H9 (cell line): ENCODE measurements around the gene C3orf49. TPM values are rescaled to one million over a fixed set of nuclear protein-coding genes. Genes with fewer than 3 reads are reported as not detected.

Source experiments
- DNase-seq: peaks from one replicate; pipeline ENCODE4 v3.0.0-alpha.2; 2017
- H2AFZ ChIP-seq: one replicate; pipeline ENCODE4 v1.6.1; 2013; ENCODE audit warnings: mild to moderate bottlenecking, low read length, control low read depth, moderate library complexity
- H2AK5ac ChIP-seq: 2 replicates; pipeline ENCODE4 v1.6.1; 2013; ENCODE audit warnings: low read length, control low read depth, mixed read lengths; ENCODE audit not compliant: insufficient read length
- H2BK120ac ChIP-seq: one replicate; pipeline ENCODE4 v1.6.1; 2013; ENCODE audit warnings: low read depth, mild to moderate bottlenecking, low read length, control low read depth, inconsistent platforms; ENCODE audit not compliant: poor library complexity, severe bottlenecking
- H2BK12ac ChIP-seq: 2 replicates; pipeline ENCODE4 v1.6.1; 2013; ENCODE audit warnings: low read length, control low read depth, mixed read lengths, low read depth; ENCODE audit not compliant: insufficient read length
- H2BK15ac ChIP-seq: 2 replicates; pipeline ENCODE4 v1.6.1; 2013; ENCODE audit warnings: low read depth, low read length, control low read depth
- H2BK20ac ChIP-seq: one replicate; pipeline ENCODE4 v1.6.1; 2013; ENCODE audit warnings: low read depth, mild to moderate bottlenecking, low read length, control low read depth, inconsistent platforms; ENCODE audit not compliant: poor library complexity, severe bottlenecking
- H2BK5ac ChIP-seq: 2 replicates; pipeline ENCODE4 v1.6.1; 2013; ENCODE audit warnings: low read length, control low read depth, mixed read lengths; ENCODE audit not compliant: insufficient read length
- H3K14ac ChIP-seq: 2 replicates; pipeline ENCODE4 v1.6.1; 2013; ENCODE audit warnings: low read length, control low read depth; ENCODE audit not compliant: insufficient read depth
- H3K18ac ChIP-seq: 2 replicates; pipeline ENCODE4 v1.6.1; 2013; ENCODE audit warnings: low read depth, mild to moderate bottlenecking, mixed read lengths, low read length, control low read depth; ENCODE audit not compliant: insufficient read length
- H3K23ac ChIP-seq: 2 replicates; pipeline ENCODE4 v1.6.1; 2013; ENCODE audit warnings: low read length, control low read depth, mixed read lengths, low read depth; ENCODE audit not compliant: insufficient read length
- H3K23me2 ChIP-seq: 2 replicates; pipeline ENCODE4 v1.6.1; 2013; ENCODE audit warnings: low read depth, mild to moderate bottlenecking, mixed read lengths, low read length, control low read depth; ENCODE audit not compliant: insufficient read length, poor library complexity, severe bottlenecking
- H3K27ac ChIP-seq: 2 replicates; pipeline ENCODE4 v1.5.1; 2013; ENCODE audit warnings: low read length, control low read depth, mixed read lengths, low read depth; ENCODE audit not compliant: insufficient read length
- H3K27me3 ChIP-seq: 2 replicates; pipeline ENCODE4 v1.6.1; 2013; ENCODE audit warnings: low read length, control low read depth, inconsistent platforms; ENCODE audit not compliant: insufficient read depth
- H3K4ac ChIP-seq: 2 replicates; pipeline ENCODE4 v1.6.1; 2013; ENCODE audit warnings: low read depth, mild to moderate bottlenecking, control low read depth, inconsistent platforms, low read length, moderate library complexity
- H3K4me1 ChIP-seq: 2 replicates; pipeline ENCODE4 v1.6.1; 2013; ENCODE audit warnings: low read length, control low read depth, inconsistent platforms; ENCODE audit not compliant: insufficient read depth
- H3K4me2 ChIP-seq: 2 replicates; pipeline ENCODE4 v1.6.1; 2013; ENCODE audit warnings: low read length, control low read depth, mixed read lengths; ENCODE audit not compliant: insufficient read length, insufficient read depth
- H3K56ac ChIP-seq: 2 replicates; pipeline ENCODE4 v1.6.1; 2013; ENCODE audit warnings: low read depth, mild to moderate bottlenecking, mixed read lengths, low read length, control low read depth; ENCODE audit not compliant: insufficient read length
- H3K79me1 ChIP-seq: 2 replicates; pipeline ENCODE4 v1.6.1; 2013; ENCODE audit warnings: low read depth, mild to moderate bottlenecking, moderate library complexity, low read length, control low read depth, inconsistent platforms; ENCODE audit not compliant: insufficient read depth, poor library complexity, severe bottlenecking
- H3K79me2 ChIP-seq: 2 replicates; pipeline ENCODE4 v1.6.1; 2013; ENCODE audit warnings: low read length, control low read depth, inconsistent platforms; ENCODE audit not compliant: insufficient read depth
- H3K9ac ChIP-seq: 2 replicates; pipeline ENCODE4 v1.6.1; 2013; ENCODE audit warnings: low read length, control low read depth, mixed read lengths; ENCODE audit not compliant: insufficient read length; ENCODE audit errors: extremely low read depth
- H3K9me3 ChIP-seq: one replicate; pipeline ENCODE4 v1.6.1; 2013; ENCODE audit warnings: low read depth, low read length, inconsistent platforms; ENCODE audit not compliant: control insufficient read depth
- H3T11ph ChIP-seq: one replicate; pipeline ENCODE4 v1.6.1; 2013; ENCODE audit warnings: mild to moderate bottlenecking, low read length, control low read depth, inconsistent platforms
- H4K20me1 ChIP-seq: one replicate; pipeline ENCODE4 v1.6.1; 2013; ENCODE audit not compliant: control insufficient read depth, insufficient read length, insufficient read depth
- H4K5ac ChIP-seq: 2 replicates; pipeline ENCODE4 v1.6.1; 2013; ENCODE audit warnings: low read depth, mild to moderate bottlenecking, mixed read lengths, low read length, control low read depth; ENCODE audit not compliant: insufficient read length
- H4K8ac ChIP-seq: replicated peaks from 2 replicates; pipeline ENCODE4 v1.6.1; 2013; ENCODE audit warnings: low read length, control low read depth, mixed read lengths, low read depth; ENCODE audit not compliant: insufficient read length
- H4K91ac ChIP-seq: 2 replicates; pipeline ENCODE4 v1.6.1; 2013; ENCODE audit warnings: low read depth, mild to moderate bottlenecking, moderate library complexity, mixed read lengths, low read length, control low read depth; ENCODE audit not compliant: insufficient read length
- H3K27ac Mint-ChIP-seq, 3 experiments: 2 replicates in 2 of 3; 3 replicates in 1 of 3; pipeline ENCODE4 v1.8.0; 2020 to 2021; ENCODE audit warnings: mixed read lengths in 3 of 3, mild to moderate bottlenecking in 1 of 3, moderate library complexity in 1 of 3
- H3K27me3 Mint-ChIP-seq: 2 replicates; pipeline ENCODE4 v1.8.0; 2021; ENCODE audit warnings: low read depth, mild to moderate bottlenecking, moderate library complexity, mixed read lengths
- H3K36me3 Mint-ChIP-seq, 3 experiments: 2 replicates in 2 of 3; 3 replicates in 1 of 3; pipeline ENCODE4 v1.8.0; 2020 to 2021; ENCODE audit warnings: low read depth in 3 of 3, mixed read lengths in 3 of 3; ENCODE audit not compliant: insufficient read depth in 1 of 3
- H3K4me1 Mint-ChIP-seq, 2 experiments: 2 replicates each; pipeline ENCODE4 v1.8.0; 2020; ENCODE audit warnings: mixed read lengths in 2 of 2
- H3K4me3 Mint-ChIP-seq, 2 experiments: 2 replicates in 1 of 2; 3 replicates in 1 of 2; pipeline ENCODE4 v1.8.0; 2020 to 2021; ENCODE audit warnings: mild to moderate bottlenecking in 2 of 2, mixed read lengths in 2 of 2, moderate library complexity in 1 of 2
- H3K9me3 Mint-ChIP-seq, 2 experiments: 2 replicates in 1 of 2; 3 replicates in 1 of 2; pipeline ENCODE4 v1.8.0; 2020; ENCODE audit warnings: mild to moderate bottlenecking in 2 of 2, mixed read lengths in 2 of 2, moderate library complexity in 1 of 2
- CTCF ChIP-seq: fragments of 200-600 bp; sonication (generic); conservative IDR thresholded peaks from 3 replicates; pipeline ENCODE4 v1.8.0; 2021; ENCODE audit warnings: antibody characterized with exemption, mild to moderate bottlenecking
- WGBS: extraction: QIAGEN DNeasy Blood & Tissue Kit; methylation state at CpG from one replicate; pipeline ENCODE4 v1.1.7; 2013; ENCODE audit warnings: missing lambda C conversion rate, low lambda C conversion rate, mixed read lengths; ENCODE audit not compliant: insufficient read length; ENCODE audit errors: extremely low coverage; 5-methylcytosine and 5-hydroxymethylcytosine counted together
- total RNA-seq: library from RNA; stranded (reverse); gene quantifications from 2 replicates; pipeline ENCODE4 v1.2.1, GENCODE V29; 2021

Gene C3orf49
- total RNA-seq, 1 experiment from 2014 or later: not detected

- no peak overlapping the region for H2BK12ac ChIP-seq
- no peak overlapping the region for H2BK120ac ChIP-seq
- H3K23me2 ChIP-seq: peaks cover 16% of the 10 kb centered on the region
- Mint-ChIP-seq H3K9me3 (no peaks in the 10 kb centered on the region), H3K4me1 (peaks cover 36 to 38% of the 10 kb centered on the region in 2 experiments), H3K4me3 (peak overlapping the region; percentile 87 to 93), H3K36me3 (peaks cover 0 to 19% (median 19%) of the 10 kb centered on the region in 3 experiments; a peak in 6 of 7 replicates), H3K27me3 (peaks cover 1% of the 10 kb centered on the region; the same call in 1 of the 2 replicates), H3K27ac (peak overlapping the region in 2 of 3 experiments; percentile 5 to 70; a peak in 3 of 7 replicates)
- H4K20me1 ChIP-seq: no peaks in the 10 kb centered on the region
- no CpG with 5 or more reads among the region's 3 CpGs for WGBS
- peak overlapping the region; percentile 97 for H3K4me2 ChIP-seq
- H3K9me3 ChIP-seq: no peaks in the 10 kb centered on the region
- no peak for DNase-seq
- TF ChIP-seq CTCF: no peak
- no peak overlapping the region for H4K8ac ChIP-seq
- no peaks in the 10 kb centered on the region for H3K79me1 ChIP-seq
- H3K27ac ChIP-seq: no peak overlapping the region
- H3K79me2 ChIP-seq: peaks cover 2% of the 10 kb centered on the region; the same call in 1 of the 2 replicates
- H2BK20ac ChIP-seq: no peak overlapping the region
- no peak overlapping the region for H2AFZ ChIP-seq
- no peak overlapping the region for H3K18ac ChIP-seq
- H3K56ac ChIP-seq: no peak overlapping the region
- H2AK5ac ChIP-seq: no peak overlapping the region
- H3K4ac ChIP-seq: no peak overlapping the region
- no peak overlapping the region for H4K5ac ChIP-seq
- H3K4me1 ChIP-seq: no peaks in the 10 kb centered on the region
- H2BK15ac ChIP-seq: no peak overlapping the region
- H3K9ac ChIP-seq: peak overlapping the region; percentile 67
- no peak overlapping the region for H3T11ph ChIP-seq
- H3K14ac ChIP-seq: no peak overlapping the region
- H2BK5ac ChIP-seq: no peak overlapping the region
- no peak overlapping the region for H3K23ac ChIP-seq
- H4K91ac ChIP-seq: no peak overlapping the region
- no peaks in the 10 kb centered on the region for H3K27me3 ChIP-seq
Observed at GRCh38 chr3:63864965-63865327, 45.8 kb downstream of the C3orf49 start.
